WTC11 (cell line): ENCODE measurements around the gene DLL1.

ENCODE experiments used
- CBFB ChIP-seq: sonication (generic); formaldehyde crosslinking; IDR thresholded peaks from 2 replicates; pipeline ENCODE4 v1.8.1; 2022; ENCODE audit warnings: mild to moderate bottlenecking, low read depth, missing genetic modification reagents
- CREM ChIP-seq: sonication (generic); formaldehyde crosslinking; IDR thresholded peaks from 2 replicates; pipeline ENCODE4 v1.8.1; 2022; ENCODE audit warnings: mild to moderate bottlenecking, missing genetic modification reagents, moderate library complexity
- CTCF ChIP-seq: fragments of 200-600 bp; IDR thresholded peaks from 2 replicates; pipeline ENCODE4 v1.8.0; 2022; ENCODE audit warnings: antibody characterized with exemption
- PRDM15 ChIP-seq: sonication (generic); formaldehyde crosslinking; IDR thresholded peaks from 2 replicates; pipeline ENCODE4 v1.8.0; 2022; ENCODE audit warnings: missing genetic modification reagents
- ZBTB43 ChIP-seq: sonication (generic); formaldehyde crosslinking; IDR thresholded peaks from 2 replicates; pipeline ENCODE4 v1.8.1; 2023; ENCODE audit warnings: mild to moderate bottlenecking, missing genetic modification reagents

GRCh38 chr6:170294813-170295509 lies 4.1 kb upstream of the DLL1 start:
- TF ChIP-seq CREM (CRISPR knock-in tag) (no peak), CTCF (no peak), ZBTB43 (CRISPR knock-in tag) (no peak), PRDM15 (no peak), CBFB (no peak)
